CD14-positive monocyte (primary cell): ENCODE measurements around the gene CCDC154. TPM values are rescaled to one million over a fixed set of nuclear protein-coding genes. Genes with fewer than 3 reads are reported as not detected.

Experiments
- DNase-seq, 3 donors: peaks; one replicate each; pipeline ENCODE4 v3.0.0-alpha.2; 2011 to 2022
- H2AFZ ChIP-seq: 2 replicates; pipeline ENCODE4 v1.6.0; 2012; ENCODE audit warnings: mild to moderate bottlenecking, low read depth, low read length, inconsistent platforms; ENCODE audit not compliant: insufficient read depth, poor library complexity, severe bottlenecking
- H3K27ac ChIP-seq, 2 donors: 1 replicate in 1 of 2; 2 replicates in 1 of 2; pipeline ENCODE4 v1.5.1; 2012 to 2013; ENCODE audit warnings: low read length in 2 of 2, control low read depth in 1 of 2, inconsistent platforms in 1 of 2, low read depth in 1 of 2, mild to moderate bottlenecking in 1 of 2
- H3K27me3 ChIP-seq, 2 donors: one replicate each; pipeline versions ENCODE4 v1.6.0 to v1.6.1; 2011 to 2013; ENCODE audit warnings: low read length in 2 of 2; ENCODE audit not compliant: control insufficient read depth in 2 of 2, insufficient read depth in 2 of 2
- H3K36me3 ChIP-seq, 2 donors: replicated peaks in 1 of 2; 1 replicate in 1 of 2; 2 replicates in 1 of 2; pipeline versions ENCODE4 v1.5.1 to v1.6.1; 2012 to 2013; ENCODE audit warnings: low read length in 2 of 2, control low read depth in 1 of 2, inconsistent platforms in 1 of 2, mild to moderate bottlenecking in 1 of 2; ENCODE audit not compliant: insufficient read depth in 2 of 2, control insufficient read depth in 1 of 2
- H3K4me1 ChIP-seq, 2 donors: 1 replicate in 1 of 2; 2 replicates in 1 of 2; pipeline versions ENCODE4 v1.5.1 to v1.6.1; 2012 to 2013; ENCODE audit warnings: low read length in 2 of 2, control low read depth in 1 of 2, inconsistent platforms in 1 of 2, mild to moderate bottlenecking in 1 of 2, moderate library complexity in 1 of 2; ENCODE audit not compliant: insufficient read depth in 2 of 2, control insufficient read depth in 1 of 2
- H3K4me2 ChIP-seq: replicated peaks from 2 replicates; pipeline ENCODE3; 2012; ENCODE audit warnings: low read length, moderate library complexity, mild to moderate bottlenecking; ENCODE audit not compliant: poor library complexity, severe bottlenecking; ENCODE audit errors: extremely low read depth
- H3K4me3 ChIP-seq, 3 experiments: fragments of 200-600 bp in 1 of 3; sonication (generic) in 1 of 3; replicated peaks in 1 of 3; 1 replicate in 2 of 3; 2 replicates in 1 of 3; pipeline ENCODE4 v1.5.1; 2011 to 2013; ENCODE audit warnings: low read length in 3 of 3, mild to moderate bottlenecking in 3 of 3, control low read depth in 2 of 3, low read depth in 2 of 3, inconsistent platforms in 1 of 3, moderate library complexity in 1 of 3
- H3K79me2 ChIP-seq: 2 replicates; pipeline ENCODE4 v1.6.0; 2012; ENCODE audit warnings: mild to moderate bottlenecking, control low read depth, inconsistent platforms, low read length, moderate library complexity; ENCODE audit not compliant: insufficient read depth
- H3K9ac ChIP-seq: 2 replicates; pipeline ENCODE4 v1.6.0; 2017; ENCODE audit warnings: low read length, mild to moderate bottlenecking; ENCODE audit not compliant: insufficient read depth, poor library complexity, severe bottlenecking
- H3K9me3 ChIP-seq, 2 donors: replicated peaks in 1 of 2; 1 replicate in 1 of 2; 2 replicates in 1 of 2; pipeline versions ENCODE4 v1.5.1 to v1.6.1; 2012 to 2013; ENCODE audit warnings: low read length in 2 of 2, control low read depth in 1 of 2; ENCODE audit not compliant: control insufficient read depth in 1 of 2, insufficient read depth in 1 of 2
- H4K20me1 ChIP-seq: 2 replicates; pipeline ENCODE4 v1.6.0; 2012; ENCODE audit warnings: mild to moderate bottlenecking, low read length, control low read depth, moderate library complexity; ENCODE audit not compliant: insufficient read depth
- H3K27ac Mint-ChIP-seq, 7 donors: one replicate each; pipeline ENCODE4 v1.8.0; 2020; ENCODE audit warnings: mild to moderate bottlenecking in 7 of 7, mixed read lengths in 7 of 7, moderate library complexity in 6 of 7, inconsistent platforms in 2 of 7
- H3K27me3 Mint-ChIP-seq, 3 donors: one replicate each; pipeline ENCODE4 v1.8.0; 2021 to 2022; ENCODE audit warnings: low read depth in 3 of 3, mild to moderate bottlenecking in 3 of 3, mixed read lengths in 3 of 3, moderate library complexity in 3 of 3, inconsistent platforms in 1 of 3
- H3K36me3 Mint-ChIP-seq, 2 donors: one replicate each; pipeline ENCODE4 v1.8.0; 2020; ENCODE audit warnings: mixed read lengths in 2 of 2, inconsistent platforms in 1 of 2, mild to moderate bottlenecking in 1 of 2
- H3K4me1 Mint-ChIP-seq: one replicate; pipeline ENCODE4 v1.8.0; 2020; ENCODE audit warnings: mild to moderate bottlenecking, mixed read lengths
- H3K4me3 Mint-ChIP-seq, 2 donors: one replicate each; pipeline ENCODE4 v1.8.0; 2020; ENCODE audit warnings: mild to moderate bottlenecking in 2 of 2, mixed read lengths in 2 of 2, moderate library complexity in 1 of 2
- H3K9me3 Mint-ChIP-seq, 7 donors: one replicate each; pipeline ENCODE4 v1.8.0; 2020 to 2022; ENCODE audit warnings: mixed read lengths in 7 of 7, mild to moderate bottlenecking in 6 of 7, moderate library complexity in 6 of 7, inconsistent platforms in 2 of 7
- WGBS: methylation state at CpG from one replicate; pipeline ENCODE4 v1.1.5; 2013; ENCODE audit warnings: missing lambda C conversion rate; ENCODE audit not compliant: insufficient coverage; 5-methylcytosine and 5-hydroxymethylcytosine counted together
- intact Hi-C, 2 donors: fragments of 100-400 bp; cut with micrococcal nuclease; formaldehyde crosslinking; loops; one replicate each; pipeline versions ENCODE4 v1.15.0 to v1.15.1; 2023
- polyA plus RNA-seq, 3 donors: library from polyadenylated mRNA; depleted of rRNA in 1 of 3; unstranded in 2 of 3; stranded (reverse) in 1 of 3; fragments of 300-500 nt in 2 of 3; fragments of >200 nt in 1 of 3; fragmentation: Illumina TruSeq in 2 of 3; gene quantifications; 1 replicate in 2 of 3; 2 replicates in 1 of 3; pipeline ENCODE4 v1.2.3, GENCODE V29; 2012 to 2021
- TF ChIP-seq, protein P1 (sequence below): fragments of 200-600 bp; IDR thresholded peaks from one replicate; pipeline ENCODE4 v1.8.0; 2022; ENCODE audit warnings: antibody characterized with exemption, mild to moderate bottlenecking

Gene CCDC154
- polyA plus RNA-seq, 3 donors: 5.9 TPM; not detected in 2

DNA sequence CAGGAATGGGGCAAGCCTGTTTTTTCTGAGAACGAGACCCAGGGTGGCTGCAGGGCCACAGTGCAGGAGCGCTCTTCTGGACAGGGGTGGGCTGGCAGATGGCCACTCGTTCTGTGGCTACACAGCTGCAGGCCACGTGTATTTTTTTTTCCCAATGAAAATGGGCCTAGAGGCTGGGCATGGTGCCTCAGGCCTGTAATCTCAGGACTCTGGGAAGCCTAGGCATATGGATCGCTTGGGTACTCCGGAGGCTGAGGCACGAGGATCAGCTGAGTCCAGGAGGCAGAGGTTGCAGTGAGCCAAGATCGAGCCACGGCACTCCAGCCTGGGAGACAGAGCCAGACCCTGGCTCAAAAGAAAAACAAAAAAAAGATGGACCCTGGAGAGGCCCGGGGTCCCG lies 36.6 kb downstream of the CCDC154 start:
- Histone ChIP-seq H3K9ac (no peak overlapping the region), H3K9me3 (no peaks in the 10 kb centered on the region), H3K79me2 (peaks cover 54% of the 10 kb centered on the region), H3K27me3 (no peaks in the 10 kb centered on the region), H4K20me1 (peaks cover 98% of the 10 kb centered on the region), H3K36me3 (peaks cover 29 to 73% of the 10 kb centered on the region in 2 donors), H2AFZ (no peak overlapping the region), H3K4me2 (peak overlapping the region; percentile 94), H3K27ac (no peak overlapping the region), H3K4me1 (peaks cover 9 to 12% of the 10 kb centered on the region in 2 donors), H3K4me3 (peak overlapping the region in 1 of 3 experiments; percentile 75)
- Mint-ChIP-seq H3K9me3 (no peaks in the 10 kb centered on the region), H3K4me1 (peaks cover 8% of the 10 kb centered on the region), H3K36me3 (peaks cover 42 to 75% of the 10 kb centered on the region in 2 donors), H3K4me3 (peak overlapping the region; percentile 62 to 73), H3K27ac (peak overlapping the region in 3 of 7 donors; percentile 22 to 80 (median 50)), H3K27me3 (peaks cover 0 to 1% (median 0%) of the 10 kb centered on the region in 3 donors)
- intact Hi-C loops: no loop called here
- TF ChIP-seq, protein P1, sequence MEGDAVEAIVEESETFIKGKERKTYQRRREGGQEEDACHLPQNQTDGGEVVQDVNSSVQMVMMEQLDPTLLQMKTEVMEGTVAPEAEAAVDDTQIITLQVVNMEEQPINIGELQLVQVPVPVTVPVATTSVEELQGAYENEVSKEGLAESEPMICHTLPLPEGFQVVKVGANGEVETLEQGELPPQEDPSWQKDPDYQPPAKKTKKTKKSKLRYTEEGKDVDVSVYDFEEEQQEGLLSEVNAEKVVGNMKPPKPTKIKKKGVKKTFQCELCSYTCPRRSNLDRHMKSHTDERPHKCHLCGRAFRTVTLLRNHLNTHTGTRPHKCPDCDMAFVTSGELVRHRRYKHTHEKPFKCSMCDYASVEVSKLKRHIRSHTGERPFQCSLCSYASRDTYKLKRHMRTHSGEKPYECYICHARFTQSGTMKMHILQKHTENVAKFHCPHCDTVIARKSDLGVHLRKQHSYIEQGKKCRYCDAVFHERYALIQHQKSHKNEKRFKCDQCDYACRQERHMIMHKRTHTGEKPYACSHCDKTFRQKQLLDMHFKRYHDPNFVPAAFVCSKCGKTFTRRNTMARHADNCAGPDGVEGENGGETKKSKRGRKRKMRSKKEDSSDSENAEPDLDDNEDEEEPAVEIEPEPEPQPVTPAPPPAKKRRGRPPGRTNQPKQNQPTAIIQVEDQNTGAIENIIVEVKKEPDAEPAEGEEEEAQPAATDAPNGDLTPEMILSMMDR: no peak
- WGBS: 56% methylated on average over 10 of the region's 11 CpGs
- DNase-seq: no peak

DNA sequence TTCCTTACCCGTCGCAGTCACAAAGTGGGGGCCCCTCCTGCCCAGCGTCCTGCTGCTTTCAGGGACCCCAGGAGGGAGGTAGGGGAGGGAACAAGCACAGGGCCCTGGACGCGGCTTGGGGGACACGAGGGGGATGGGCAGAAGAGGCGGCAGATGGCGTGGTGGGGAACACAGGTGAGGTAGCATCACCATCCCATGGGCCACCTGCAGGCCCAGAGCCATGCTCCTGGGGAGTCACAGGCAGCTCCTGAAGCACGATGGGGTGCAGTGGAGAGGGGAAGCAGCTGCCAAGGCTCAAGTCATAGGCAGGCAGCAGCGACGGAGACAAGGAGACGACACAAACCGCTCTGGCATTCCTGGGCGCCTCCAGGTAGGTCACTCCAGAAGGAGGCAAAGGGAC lies 40.6 kb downstream of the CCDC154 start:
- H3K27me3 Mint-ChIP-seq: no peaks in the 10 kb centered on the region
- H3K36me3 Mint-ChIP-seq: peaks cover 53 to 85% of the 10 kb centered on the region in 2 donors
- Histone ChIP-seq H3K4me2 (no peak overlapping the region), H3K4me1 (peaks cover 9 to 11% of the 10 kb centered on the region in 2 donors), H3K9me3 (no peaks in the 10 kb centered on the region), H2AFZ (no peak overlapping the region), H3K79me2 (peaks cover 41% of the 10 kb centered on the region), H4K20me1 (peaks cover 91% of the 10 kb centered on the region), H3K4me3 (no peak overlapping the region), H3K27ac (no peak overlapping the region), H3K36me3 (peaks cover 51 to 80% of the 10 kb centered on the region in 2 donors), H3K27me3 (no peaks in the 10 kb centered on the region), H3K9ac (no peak overlapping the region)
- TF ChIP-seq, protein P1: no peak
- DNase-seq: no peak
- intact Hi-C loops: no loop called here
- H3K4me3 Mint-ChIP-seq: no peak overlapping the region
- WGBS: over 99% methylated on average over 10 of the region's 14 CpGs
- H3K9me3 Mint-ChIP-seq: no peaks in the 10 kb centered on the region
- peaks cover 6% of the 10 kb centered on the region for H3K4me1 Mint-ChIP-seq
- H3K27ac Mint-ChIP-seq: peak overlapping the region in 1 of 7 donors; percentile 52
